ENCODE measurements around the gene MOBP.

MOBP gene

DNA sequence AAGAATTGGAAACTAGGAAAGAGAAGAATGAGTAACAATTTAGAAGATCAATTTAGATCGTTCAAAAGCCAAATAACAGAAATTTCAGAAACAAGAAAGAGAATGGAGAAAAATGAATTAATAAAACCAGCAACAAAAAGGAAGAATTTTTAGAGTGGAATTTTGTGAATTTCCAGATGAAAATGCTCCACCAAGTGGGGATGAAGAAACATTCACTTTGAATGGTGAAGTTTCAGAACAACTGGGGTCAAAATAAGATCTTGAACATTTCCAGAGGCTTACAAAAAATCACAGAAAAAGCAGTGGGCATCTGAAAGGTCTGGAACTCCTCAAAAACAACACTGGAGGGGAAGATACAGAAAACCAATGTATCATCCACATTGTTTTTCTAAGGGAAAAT is 4.2 kb upstream of the MOBP start:
- H3K4me1 ChIP-seq (ENCODE audit: control insufficient read depth, low read depth, low read length): no peaks in the 10 kb centered on the region
- no peak overlapping the region for H3K18ac ChIP-seq (ENCODE audit: low read length)
- H2BK120ac ChIP-seq (ENCODE audit: low read depth, low read length): no peak overlapping the region
- WGBS (ENCODE audit: extremely low coverage, insufficient coverage, low lambda C conversion rate): no CpG with 5 or more reads among the region's 1 CpG
- H3K4me2 ChIP-seq (ENCODE audit: low read length): no peak overlapping the region
- H2BK15ac ChIP-seq (replicated peaks; ENCODE audit: low read depth): no peak overlapping the region
- no peak overlapping the region for H3K9ac ChIP-seq (ENCODE audit: low read length)
- no peak overlapping the region for H3K27ac ChIP-seq (ENCODE audit: low read depth, low read length)
- no peak overlapping the region for H4K5ac ChIP-seq (ENCODE audit: low read length)
- H3K4ac ChIP-seq (ENCODE audit: low read depth, low read length): no peak overlapping the region
- H3K4me3 ChIP-seq (ENCODE audit: low read length): no peak overlapping the region
- H3K79me2 ChIP-seq (ENCODE audit: control insufficient read depth, insufficient read depth, low read length): no peaks in the 10 kb centered on the region
- no peak overlapping the region for H3K56ac ChIP-seq (ENCODE audit: low read length)
- no peaks in the 10 kb centered on the region for H3K36me3 ChIP-seq (ENCODE audit: control insufficient read depth, insufficient read depth, low read length)
- H2BK5ac ChIP-seq (ENCODE audit: low read length): no peak overlapping the region
- DNase-seq: no peak
- no peak overlapping the region for H3K23ac ChIP-seq (ENCODE audit: low read length)
- no peak overlapping the region for H2AK5ac ChIP-seq (ENCODE audit: low read length)
- no peaks in the 10 kb centered on the region for H3K27me3 ChIP-seq (ENCODE audit: insufficient read depth, low read length, poor library complexity)
- no peak overlapping the region for H4K8ac ChIP-seq (ENCODE audit: low read depth, low read length)
- H3K79me1 ChIP-seq (ENCODE audit: low read length): no peaks in the 10 kb centered on the region

- Histone ChIP-seq H2BK5ac (ENCODE audit: low read length) (no peak overlapping the region), H3K4me2 (ENCODE audit: low read length) (no peak overlapping the region), H3K27me3 (ENCODE audit: insufficient read depth, low read length, poor library complexity) (no peaks in the 10 kb centered on the region), H3K9ac (ENCODE audit: low read length) (no peak overlapping the region), H2BK120ac (ENCODE audit: low read depth, low read length) (no peak overlapping the region), H3K56ac (ENCODE audit: low read length) (no peak overlapping the region), H3K4me3 (ENCODE audit: low read length) (no peak overlapping the region), H3K79me1 (ENCODE audit: low read length) (no peaks in the 10 kb centered on the region), H3K23ac (ENCODE audit: low read length) (no peak overlapping the region), H3K4me1 (ENCODE audit: control insufficient read depth, low read depth, low read length) (no peaks in the 10 kb centered on the region), H3K79me2 (ENCODE audit: control insufficient read depth, insufficient read depth, low read length) (no peaks in the 10 kb centered on the region), H3K36me3 (ENCODE audit: control insufficient read depth, insufficient read depth, low read length) (no peaks in the 10 kb centered on the region), H4K8ac (ENCODE audit: low read depth, low read length) (no peak overlapping the region), H2BK15ac (replicated peaks; ENCODE audit: low read depth) (no peak overlapping the region), H4K5ac (ENCODE audit: low read length) (no peak overlapping the region), H3K4ac (ENCODE audit: low read depth, low read length) (no peak overlapping the region), H3K27ac (ENCODE audit: low read depth, low read length) (no peak overlapping the region), H3K18ac (ENCODE audit: low read length) (no peak overlapping the region), H2AK5ac (ENCODE audit: low read length) (no peak overlapping the region)
- 100% methylated on average over 2 of the region's 3 CpGs for WGBS (ENCODE audit: extremely low coverage, insufficient coverage, low lambda C conversion rate)
- no peak for DNase-seq
Measured at GRCh38 chr3:39466988-39467387, 492 bp upstream of the MOBP start.

DNA sequence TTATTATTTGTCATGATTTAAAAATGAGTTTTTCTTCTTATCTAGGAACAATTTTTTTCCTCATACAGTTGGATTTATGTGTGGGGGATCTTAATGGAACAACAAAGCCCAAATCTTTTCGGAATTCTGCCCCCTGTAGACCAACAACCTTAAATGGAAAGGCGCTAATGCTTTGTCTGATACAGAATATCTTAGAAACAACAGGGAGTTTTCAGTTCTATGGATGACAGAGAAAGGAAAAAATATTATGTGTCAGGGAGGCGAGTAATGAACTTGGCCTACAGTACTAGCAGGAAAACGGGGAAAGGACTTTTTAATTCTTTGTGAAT is 592 bp downstream of the MOBP start:
- H3K4ac ChIP-seq (ENCODE audit: low read depth, low read length): no peak overlapping the region
- H3K4me1 ChIP-seq (ENCODE audit: control insufficient read depth, low read depth, low read length): no peaks in the 10 kb centered on the region
- H2BK15ac ChIP-seq (replicated peaks; ENCODE audit: low read depth): no peak overlapping the region
- no peak overlapping the region for H3K4me2 ChIP-seq (ENCODE audit: low read length)
- no peaks in the 10 kb centered on the region for H3K79me1 ChIP-seq (ENCODE audit: low read length)
- H4K5ac ChIP-seq (ENCODE audit: low read length): no peak overlapping the region
- H3K23ac ChIP-seq (ENCODE audit: low read length): no peak overlapping the region
- no CpG with 5 or more reads among the region's 4 CpGs for WGBS (ENCODE audit: extremely low coverage, insufficient coverage, low lambda C conversion rate)
- no peak overlapping the region for H3K9ac ChIP-seq (ENCODE audit: low read length)
- no peak overlapping the region for H3K27ac ChIP-seq (ENCODE audit: low read depth, low read length)
- H3K4me3 ChIP-seq (ENCODE audit: low read length): no peak overlapping the region
- no peak overlapping the region for H2BK5ac ChIP-seq (ENCODE audit: low read length)
- no peaks in the 10 kb centered on the region for H3K79me2 ChIP-seq (ENCODE audit: control insufficient read depth, insufficient read depth, low read length)
- no peaks in the 10 kb centered on the region for H3K36me3 ChIP-seq (ENCODE audit: control insufficient read depth, insufficient read depth, low read length)
- no peaks in the 10 kb centered on the region for H3K27me3 ChIP-seq (ENCODE audit: insufficient read depth, low read length, poor library complexity)
- no peak overlapping the region for H3K18ac ChIP-seq (ENCODE audit: low read length)
- H2BK120ac ChIP-seq (ENCODE audit: low read depth, low read length): no peak overlapping the region
- no peak overlapping the region for H3K56ac ChIP-seq (ENCODE audit: low read length)
- DNase-seq: no peak
- H2AK5ac ChIP-seq (ENCODE audit: low read length): no peak overlapping the region
- no peak overlapping the region for H4K8ac ChIP-seq (ENCODE audit: low read depth, low read length)

DNA sequence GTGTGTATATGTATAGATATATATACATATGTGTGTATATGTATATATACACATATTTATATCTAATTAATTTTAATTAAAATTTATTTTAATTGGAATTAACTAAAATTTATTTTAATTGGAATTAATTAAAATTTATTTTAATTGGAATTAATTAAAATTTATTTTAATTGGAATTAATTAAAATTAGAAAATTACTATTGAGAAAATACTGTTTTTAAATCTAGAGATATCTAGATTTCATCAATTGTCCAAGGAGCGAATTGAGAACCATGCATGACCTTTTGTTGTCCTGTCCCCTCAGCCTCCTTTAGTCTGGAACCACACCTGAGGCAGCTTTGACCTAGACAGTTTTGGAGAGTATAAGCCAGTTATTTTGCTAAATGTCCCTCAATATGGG is 1.8 kb downstream of the MOBP start:
- no CpG with 5 or more reads among the region's 1 CpG for WGBS (ENCODE audit: extremely low coverage, insufficient coverage, low lambda C conversion rate)
- no peak overlapping the region for H3K4me2 ChIP-seq (ENCODE audit: low read length)
- DNase-seq: no peak

DNA sequence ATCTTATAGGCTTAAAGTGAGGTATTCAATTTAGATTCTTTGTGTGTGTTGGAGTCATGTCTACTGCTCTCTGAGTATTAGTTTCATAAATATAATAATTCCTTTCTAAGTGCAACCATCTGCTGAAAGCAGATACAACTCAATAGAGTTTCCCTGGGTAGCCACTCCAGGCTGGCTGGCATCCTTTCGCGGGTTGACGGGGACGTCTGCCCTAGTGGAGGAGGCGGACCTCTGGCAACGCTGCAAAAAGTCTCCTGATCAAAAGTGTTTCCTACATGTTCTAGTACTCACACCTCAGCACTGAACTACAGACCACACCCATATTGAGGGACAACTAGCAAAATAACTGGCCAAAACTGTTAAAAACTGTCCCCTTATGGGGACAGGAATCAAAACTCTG is 2.5 kb downstream of the MOBP start:
- Histone ChIP-seq H4K5ac (ENCODE audit: low read length) (no peak overlapping the region), H4K8ac (ENCODE audit: low read depth, low read length) (no peak overlapping the region), H3K4ac (ENCODE audit: low read depth, low read length) (no peak overlapping the region), H2BK120ac (ENCODE audit: low read depth, low read length) (no peak overlapping the region), H2BK5ac (ENCODE audit: low read length) (no peak overlapping the region), H3K9ac (ENCODE audit: low read length) (no peak overlapping the region), H3K4me1 (ENCODE audit: control insufficient read depth, low read depth, low read length) (no peaks in the 10 kb centered on the region), H3K56ac (ENCODE audit: low read length) (no peak overlapping the region), H3K79me1 (ENCODE audit: low read length) (no peaks in the 10 kb centered on the region), H3K27ac (ENCODE audit: low read depth, low read length) (no peak overlapping the region), H2AK5ac (ENCODE audit: low read length) (no peak overlapping the region), H3K18ac (ENCODE audit: low read length) (no peak overlapping the region), H3K27me3 (ENCODE audit: insufficient read depth, low read length, poor library complexity) (no peaks in the 10 kb centered on the region), H3K4me3 (ENCODE audit: low read length) (no peak overlapping the region), H2BK15ac (replicated peaks; ENCODE audit: low read depth) (no peak overlapping the region), H3K4me2 (ENCODE audit: low read length) (no peak overlapping the region), H3K36me3 (ENCODE audit: control insufficient read depth, insufficient read depth, low read length) (no peaks in the 10 kb centered on the region), H3K23ac (ENCODE audit: low read length) (no peak overlapping the region), H3K79me2 (ENCODE audit: control insufficient read depth, insufficient read depth, low read length) (no peaks in the 10 kb centered on the region)
- no peak for DNase-seq
- WGBS (ENCODE audit: extremely low coverage, insufficient coverage, low lambda C conversion rate): no CpG with 5 or more reads among the region's 6 CpGs

More for the DNA sequence above, 1.8 kb downstream of the MOBP start:
- H4K8ac ChIP-seq (ENCODE audit: low read depth, low read length): no peak overlapping the region
- no peaks in the 10 kb centered on the region for H3K4me1 ChIP-seq (ENCODE audit: control insufficient read depth, low read depth, low read length)
- H3K4ac ChIP-seq (ENCODE audit: low read depth, low read length): no peak overlapping the region
- no peak overlapping the region for H3K56ac ChIP-seq (ENCODE audit: low read length)
- no peaks in the 10 kb centered on the region for H3K79me1 ChIP-seq (ENCODE audit: low read length)
- H3K23ac ChIP-seq (ENCODE audit: low read length): no peak overlapping the region
- no peaks in the 10 kb centered on the region for H3K79me2 ChIP-seq (ENCODE audit: control insufficient read depth, insufficient read depth, low read length)
- H3K36me3 ChIP-seq (ENCODE audit: control insufficient read depth, insufficient read depth, low read length): no peaks in the 10 kb centered on the region
- no peaks in the 10 kb centered on the region for H3K27me3 ChIP-seq (ENCODE audit: insufficient read depth, low read length, poor library complexity)
- no peak overlapping the region for H2BK120ac ChIP-seq (ENCODE audit: low read depth, low read length)
- H3K4me3 ChIP-seq (ENCODE audit: low read length): no peak overlapping the region
- no peak overlapping the region for H3K9ac ChIP-seq (ENCODE audit: low read length)
- no peak overlapping the region for H3K27ac ChIP-seq (ENCODE audit: low read depth, low read length)
- no peak overlapping the region for H4K5ac ChIP-seq (ENCODE audit: low read length)
- H3K18ac ChIP-seq (ENCODE audit: low read length): no peak overlapping the region
- no peak overlapping the region for H2BK5ac ChIP-seq (ENCODE audit: low read length)
- H2AK5ac ChIP-seq (ENCODE audit: low read length): no peak overlapping the region
- no peak overlapping the region for H2BK15ac ChIP-seq (replicated peaks; ENCODE audit: low read depth)

GRCh38 chr3:39471652-39472051 is 4.2 kb downstream of the MOBP start:
- DNase-seq: no peak
- Histone ChIP-seq H3K79me1 (ENCODE audit: low read length) (no peaks in the 10 kb centered on the region), H3K23ac (ENCODE audit: low read length) (no peak overlapping the region), H3K36me3 (ENCODE audit: control insufficient read depth, insufficient read depth, low read length) (no peaks in the 10 kb centered on the region), H2BK5ac (ENCODE audit: low read length) (no peak overlapping the region), H3K56ac (ENCODE audit: low read length) (no peak overlapping the region), H3K27ac (ENCODE audit: low read depth, low read length) (no peak overlapping the region), H3K4me1 (ENCODE audit: control insufficient read depth, low read depth, low read length) (no peaks in the 10 kb centered on the region), H3K4me2 (ENCODE audit: low read length) (no peak overlapping the region), H3K18ac (ENCODE audit: low read length) (no peak overlapping the region), H3K4ac (ENCODE audit: low read depth, low read length) (no peak overlapping the region), H2BK15ac (replicated peaks; ENCODE audit: low read depth) (no peak overlapping the region), H4K8ac (ENCODE audit: low read depth, low read length) (no peak overlapping the region), H2AK5ac (ENCODE audit: low read length) (no peak overlapping the region), H3K4me3 (ENCODE audit: low read length) (no peak overlapping the region), H3K79me2 (ENCODE audit: control insufficient read depth, insufficient read depth, low read length) (no peaks in the 10 kb centered on the region), H2BK120ac (ENCODE audit: low read depth, low read length) (no peak overlapping the region), H4K5ac (ENCODE audit: low read length) (no peak overlapping the region), H3K9ac (ENCODE audit: low read length) (no peak overlapping the region), H3K27me3 (ENCODE audit: insufficient read depth, low read length, poor library complexity) (no peaks in the 10 kb centered on the region)
- no CpG with 5 or more reads among the region's 5 CpGs for WGBS (ENCODE audit: extremely low coverage, insufficient coverage, low lambda C conversion rate)
